ENCODE results near the gene TEKT2. TPM values are rescaled to one million over a fixed set of nuclear protein-coding genes. Genes with fewer than 3 reads are reported as not detected.

TEKT2 gene
- total and polyA plus RNA-seq, 2 of the 8 experiments (the other 6 are each of a cell fraction or from before 2014, with no cell fraction given), result 1.6 to 1.7 TPM

DNA sequence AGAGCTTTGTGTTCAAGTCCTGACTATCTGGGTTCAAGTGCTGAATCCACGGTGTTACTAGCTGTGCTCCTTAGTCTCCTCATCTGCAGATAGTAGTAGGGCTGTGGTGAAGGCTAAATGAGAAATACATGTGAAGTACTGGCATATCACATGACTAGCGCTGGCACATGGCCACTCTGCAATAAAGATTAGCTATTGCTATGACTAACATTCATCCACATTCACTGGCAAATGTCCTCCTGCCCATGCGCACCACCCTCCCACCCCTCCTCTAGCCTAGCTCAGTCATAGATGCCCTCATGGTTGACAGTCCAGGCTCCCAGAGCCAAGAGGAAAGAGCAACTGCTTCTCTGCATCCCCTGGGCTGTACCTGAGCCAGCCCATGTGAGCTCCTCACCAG is 49.6 kb downstream of the TEKT2 start (continued):
- TF ChIP-seq GABPA (IDR thresholded peaks at IDR 0.05; ENCODE audit: borderline replicate concordance, insufficient read depth, low read length) (no peak), CHD1 (IDR thresholded peaks at IDR 0.05; ENCODE audit: low read depth, low read length) (no peak), RNF2 (IDR thresholded peaks at IDR 0.05; ENCODE audit: borderline replicate concordance, low read depth, low read length, missing control alignments, poor library complexity, severe bottlenecking) (no peak), SRF (IDR thresholded peaks at IDR 0.05; ENCODE audit: low read depth, low read length) (no peak), CREB1 (IDR thresholded peaks at IDR 0.05) (no peak), MAFK (IDR thresholded peaks at IDR 0.05; ENCODE audit: low read depth, low read length) (no peak)
- TF ChIP-seq, protein P1, sequence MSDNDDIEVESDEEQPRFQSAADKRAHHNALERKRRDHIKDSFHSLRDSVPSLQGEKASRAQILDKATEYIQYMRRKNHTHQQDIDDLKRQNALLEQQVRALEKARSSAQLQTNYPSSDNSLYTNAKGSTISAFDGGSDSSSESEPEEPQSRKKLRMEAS (IDR thresholded peaks at IDR 0.05), result no peak
- TF ChIP-seq, protein P2, sequence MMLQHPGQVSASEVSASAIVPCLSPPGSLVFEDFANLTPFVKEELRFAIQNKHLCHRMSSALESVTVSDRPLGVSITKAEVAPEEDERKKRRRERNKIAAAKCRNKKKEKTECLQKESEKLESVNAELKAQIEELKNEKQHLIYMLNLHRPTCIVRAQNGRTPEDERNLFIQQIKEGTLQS (IDR thresholded peaks at IDR 0.05; ENCODE audit: insufficient read depth, low read depth, low read length), result no peak
